H1 (cell line): Measurements from ENCODE around the gene LRRC32. TPM values are rescaled to one million over a fixed set of nuclear protein-coding genes. Genes with fewer than 3 reads are reported as not detected.
A peak's percentile ranks its signal among the peaks of the same experiment; 100 is the strongest.

Experiments used
- CTCF ChIA-PET: fragments of 300-600 bp; sonication (Branson Sonifier 250); formaldehyde crosslinking; loops from one replicate; lab custom pipeline; 2021; ENCODE audit not compliant: partially characterized antibody; lab: Charles Lee
- POLR2A ChIA-PET: fragments of 300-600 bp; sonication (Branson Sonifier 250); formaldehyde crosslinking; loops from one replicate; lab custom pipeline; 2021; ENCODE audit warnings: inconsistent platforms; ENCODE audit not compliant: partially characterized antibody; lab: Charles Lee
- DNase-seq, 2 experiments: peaks; one replicate each; pipeline versions ENCODE4 v3.0.0 to v3.0.0-alpha.2; 2010 to 2022; ENCODE audit warnings: low spot score in 2 of 2, low read depth in 1 of 2, mixed read lengths in 1 of 2
- FAIRE-seq: peaks from 2 replicates; lab custom pipeline; 2011; peaks lifted over from hg19 to GRCh38; lab: Jason Lieb, UNC
- H2AFZ ChIP-seq: 2 replicates; pipeline ENCODE4 v1.8.1; 2012; ENCODE audit warnings: low read length, inconsistent platforms
- H2AK5ac ChIP-seq: 2 replicates; pipeline ENCODE4 v1.6.1; 2013; ENCODE audit warnings: low read depth, low read length
- H2BK120ac ChIP-seq: replicated peaks from 2 replicates; pipeline ENCODE3; 2013; ENCODE audit warnings: low read depth, low read length, inconsistent platforms
- H2BK12ac ChIP-seq: 2 replicates; pipeline ENCODE4 v1.6.1; 2013; ENCODE audit warnings: low read depth, low read length
- H2BK15ac ChIP-seq: 2 replicates; pipeline ENCODE4 v1.6.1; 2013; ENCODE audit warnings: low read length
- H2BK20ac ChIP-seq: 2 replicates; pipeline ENCODE4 v1.6.1; 2013; ENCODE audit warnings: low read length
- H2BK5ac ChIP-seq: 2 replicates; pipeline ENCODE4 v1.6.1; 2013; ENCODE audit warnings: low read depth, low read length
- H3K14ac ChIP-seq: 2 replicates; pipeline ENCODE4 v1.6.1; 2013; ENCODE audit warnings: inconsistent platforms; ENCODE audit not compliant: insufficient read length
- H3K18ac ChIP-seq: 2 replicates; pipeline ENCODE4 v1.6.1; 2013; ENCODE audit warnings: low read length; ENCODE audit errors: extremely low read depth
- H3K23ac ChIP-seq: 2 replicates; pipeline ENCODE4 v1.6.1; 2013; ENCODE audit warnings: inconsistent platforms; ENCODE audit not compliant: insufficient read length
- H3K23me2 ChIP-seq: 2 replicates; pipeline ENCODE4 v1.6.1; 2013; ENCODE audit warnings: low read depth, low read length
- H3K27ac ChIP-seq: 2 replicates; pipeline ENCODE4 v1.6.1; 2011; ENCODE audit warnings: low read depth, low read length, inconsistent platforms
- H3K27me3 ChIP-seq, 4 experiments: replicated peaks in 1 of 4; 1 replicate in 1 of 4; 2 replicates in 3 of 4; pipeline versions ENCODE4 v1.6.1 to v1.8.1; 2011 to 2013; ENCODE audit warnings: low read length in 3 of 4, mild to moderate bottlenecking in 3 of 4, inconsistent platforms in 2 of 4, mixed read lengths in 2 of 4, moderate library complexity in 1 of 4; ENCODE audit not compliant: control insufficient read depth in 3 of 4, insufficient read depth in 3 of 4; ENCODE audit errors: extremely low read depth in 1 of 4
- H3K36me3 ChIP-seq, 4 experiments: 2 replicates each; pipeline versions ENCODE4 v1.6.1 to v1.8.1; 2011 to 2013; ENCODE audit warnings: mild to moderate bottlenecking in 4 of 4, low read length in 3 of 4, moderate library complexity in 2 of 4, control low read depth in 1 of 4, inconsistent platforms in 1 of 4; ENCODE audit not compliant: insufficient read depth in 4 of 4, control insufficient read depth in 2 of 4
- H3K4ac ChIP-seq: replicated peaks from 2 replicates; pipeline ENCODE3; 2013; ENCODE audit warnings: low read length, low read depth, mixed read lengths, inconsistent platforms; ENCODE audit not compliant: insufficient read length
- H3K4me1 ChIP-seq, 4 experiments: replicated peaks in 1 of 4; 1 replicate in 1 of 4; 2 replicates in 3 of 4; pipeline versions ENCODE4 v1.6.1 to v1.8.1; 2011 to 2013; ENCODE audit warnings: low read length in 3 of 4, inconsistent platforms in 2 of 4, mixed read lengths in 1 of 4; ENCODE audit not compliant: insufficient read depth in 4 of 4, control insufficient read depth in 3 of 4
- H3K4me2 ChIP-seq, 2 experiments: 2 replicates each; pipeline versions ENCODE4 v1.6.1 to v1.8.1; 2011 to 2013; ENCODE audit warnings: low read depth in 2 of 2, low read length in 2 of 2, control low read depth in 1 of 2, inconsistent platforms in 1 of 2, mild to moderate bottlenecking in 1 of 2; ENCODE audit not compliant: insufficient read depth in 1 of 2
- H3K4me3 ChIP-seq, 4 experiments: fragments of 200-600, 300-600 bp in 1 of 4; sonication (generic), shearing (Covaris generic), sonication (Bioruptor Twin) in 1 of 4; 2 replicates each; pipeline versions ENCODE4 v1.5.1 to v1.8.1; 2011 to 2016; ENCODE audit warnings: low read length in 4 of 4, low read depth in 3 of 4, control low read depth in 2 of 4, inconsistent platforms in 2 of 4, mild to moderate bottlenecking in 2 of 4, mixed read lengths in 1 of 4, moderate library complexity in 1 of 4; ENCODE audit not compliant: insufficient read depth in 2 of 4; ENCODE audit errors: extremely low read depth in 1 of 4
- H3K56ac ChIP-seq: replicated peaks from 2 replicates; pipeline ENCODE3; 2013; ENCODE audit warnings: low read depth, mild to moderate bottlenecking, mixed read lengths, low read length, inconsistent platforms; ENCODE audit not compliant: insufficient read length
- H3K79me1 ChIP-seq: 2 replicates; pipeline ENCODE4 v1.6.1; 2013; ENCODE audit warnings: low read depth, low read length, control low read depth
- H3K79me2 ChIP-seq, 2 experiments: 2 replicates each; pipeline versions ENCODE4 v1.6.1 to v1.8.1; 2012 to 2013; ENCODE audit warnings: low read length in 2 of 2, mild to moderate bottlenecking in 2 of 2, inconsistent platforms in 1 of 2; ENCODE audit not compliant: insufficient read depth in 2 of 2, control insufficient read depth in 1 of 2
- H3K9ac ChIP-seq, 4 experiments: replicated peaks in 1 of 4; 1 replicate in 1 of 4; 2 replicates in 3 of 4; pipeline versions ENCODE4 v1.6.1 to v1.8.1; 2011 to 2013; ENCODE audit warnings: low read depth in 3 of 4, low read length in 3 of 4, control low read depth in 2 of 4, mild to moderate bottlenecking in 2 of 4, moderate library complexity in 2 of 4, inconsistent platforms in 1 of 4; ENCODE audit errors: extremely low read depth in 1 of 4
- H3K9me3 ChIP-seq, 2 experiments: 2 replicates each; pipeline versions ENCODE4 v1.6.1 to v1.8.1; 2012 to 2013; ENCODE audit warnings: mild to moderate bottlenecking in 2 of 2, moderate library complexity in 2 of 2, control low read depth in 1 of 2, inconsistent platforms in 1 of 2, low read depth in 1 of 2, low read length in 1 of 2, mixed read lengths in 1 of 2; ENCODE audit not compliant: insufficient read depth in 2 of 2
- H4K20me1 ChIP-seq, 2 experiments: replicated peaks in 1 of 2; 2 replicates each; pipeline versions ENCODE3 to v1.8.1; 2011 to 2013; ENCODE audit warnings: inconsistent platforms in 2 of 2, low read length in 2 of 2, mild to moderate bottlenecking in 1 of 2; ENCODE audit not compliant: insufficient read depth in 2 of 2, control insufficient read depth in 1 of 2
- H4K5ac ChIP-seq: 2 replicates; pipeline ENCODE4 v1.6.1; 2013; ENCODE audit warnings: low read length, low read depth, mixed read lengths, inconsistent platforms; ENCODE audit not compliant: insufficient read length
- H4K8ac ChIP-seq: 2 replicates; pipeline ENCODE4 v1.8.0; 2013; ENCODE audit warnings: mild to moderate bottlenecking, moderate library complexity, low read length, inconsistent platforms; ENCODE audit not compliant: insufficient read depth; ENCODE audit errors: extremely low read depth
- H4K91ac ChIP-seq: replicated peaks from 2 replicates; pipeline ENCODE3; 2013; ENCODE audit warnings: low read length, mixed read lengths, inconsistent platforms; ENCODE audit not compliant: insufficient read length
- CEBPB ChIP-seq: IDR thresholded peaks from 2 replicates; pipeline ENCODE4 v1.6.1; 2012; ENCODE audit warnings: low read depth, low read length
- CREB1 ChIP-seq: IDR thresholded peaks from 2 replicates; pipeline ENCODE4 v1.6.1; 2012; ENCODE audit warnings: inconsistent platforms
- EZH2 ChIP-seq: fragments of 200-600 bp; sonication (generic); IDR thresholded peaks from 2 replicates; pipeline ENCODE4 v1.7.1; 2012; ENCODE audit warnings: low read depth, mild to moderate bottlenecking, moderate library complexity, low read length, inconsistent platforms; ENCODE audit not compliant: severe bottlenecking
- RXRA ChIP-seq: IDR thresholded peaks from 2 replicates; pipeline ENCODE4 v1.6.1; 2011; ENCODE audit warnings: low read depth, mild to moderate bottlenecking, low read length, moderate library complexity; ENCODE audit not compliant: insufficient read depth
- SAP30 ChIP-seq: fragments of 300-600 bp; sonication (generic); IDR thresholded peaks from 2 replicates; pipeline ENCODE4 v1.7.1; 2012; ENCODE audit warnings: low read length, moderate library complexity, mild to moderate bottlenecking, inconsistent platforms; ENCODE audit not compliant: insufficient read depth, insufficient replicate concordance
- SP2 ChIP-seq: IDR thresholded peaks from 2 replicates; pipeline ENCODE4 v1.6.1; 2012; ENCODE audit warnings: mild to moderate bottlenecking, low read length, inconsistent platforms
- TBP ChIP-seq: IDR thresholded peaks from 2 replicates; pipeline ENCODE4 v1.6.1; 2011; ENCODE audit warnings: low read depth, low read length, improper control_type of control experiment
- ZNF274 ChIP-seq: IDR thresholded peaks from 2 replicates; pipeline ENCODE4 v1.7.0; 2012; ENCODE audit warnings: low read length, borderline replicate concordance; ENCODE audit errors: extremely low read depth
- WGBS, 2 experiments: shearing (Covaris generic) in 1 of 2; methylation state at CpG; one replicate each; pipeline versions ENCODE4 v1.1.6 to v1.1.7; 2013 to 2015; ENCODE audit warnings: low lambda C conversion rate in 2 of 2, mixed read lengths in 2 of 2, inconsistent platforms in 1 of 2, low coverage in 1 of 2, missing lambda C conversion rate in 1 of 2; ENCODE audit not compliant: insufficient replicate concordance in 2 of 2, insufficient coverage in 1 of 2, insufficient read length in 1 of 2; ENCODE audit errors: extremely low coverage in 1 of 2, missing lambda C conversion rate in 1 of 2; 5-methylcytosine and 5-hydroxymethylcytosine counted together
- polyA plus RNA-seq, 7 experiments: library from polyadenylated mRNA; depleted of rRNA in 3 of 7; stranded (reverse) in 5 of 7; unstranded in 2 of 7; fragments of >200 nt in 5 of 7; fragments of 200-250 nt in 2 of 7; gene quantifications; 1 replicate in 5 of 7; 2 replicates in 1 of 7; 4 replicates in 1 of 7; pipeline versions ENCODE4 v1.2.1 to v1.2.3, GENCODE V29; 2011 to 2013; ENCODE audit warnings: missing spikeins in 2 of 7, mixed read lengths in 2 of 7
- total RNA-seq: library from RNA; stranded (reverse); fragmentation: NEBNext Ultra II Directional; extraction: Animal tissue kit (Norgen Biotek cat#: 25700); gene quantifications from 2 replicates; pipeline ENCODE4 v1.2.1, GENCODE V29; 2021
- TF ChIP-seq, protein P1 (sequence below): IDR thresholded peaks from 2 replicates; pipeline ENCODE4 v1.6.1; 2012; ENCODE audit warnings: inconsistent platforms
- TF ChIP-seq, protein P2 (sequence below): IDR thresholded peaks from 2 replicates; pipeline ENCODE4 v1.6.1; 2012; ENCODE audit warnings: inconsistent platforms

The LRRC32 gene
- total and polyA plus RNA-seq, 2 of the 8 experiments (the other 6 are each of a cell fraction or from before 2014, with no cell fraction given) = 0.99 to 1.9 TPM

DNA sequence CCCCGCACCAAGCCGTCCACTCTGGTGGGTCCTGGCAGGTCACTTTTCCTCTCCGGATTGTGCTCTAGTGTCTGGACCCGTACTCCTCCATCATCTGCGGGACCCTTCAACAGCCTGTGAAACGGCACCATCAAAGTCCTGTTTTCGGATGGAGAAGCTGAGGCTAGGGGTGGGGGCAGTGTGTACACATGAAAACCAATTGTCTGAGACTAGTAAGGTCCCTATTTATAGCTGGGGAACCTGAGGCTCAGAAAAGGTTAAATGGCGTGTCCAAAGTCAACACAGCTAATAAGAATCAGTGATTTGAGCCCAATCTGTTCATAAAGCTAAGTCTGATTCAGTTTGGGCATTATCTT lies 668 bp upstream of the LRRC32 start:
- Histone ChIP-seq H3K56ac (no peak overlapping the region), H4K5ac (no peak overlapping the region), H3K9me3 (no peaks in the 10 kb centered on the region), H2BK20ac (no peak overlapping the region), H4K20me1 (peaks cover 0 to 2% of the 10 kb centered on the region in 2 experiments), H3K27me3 (peaks cover 0 to 26% (median 17%) of the 10 kb centered on the region in 4 experiments; a peak in 5 of 7 replicates), H3K23ac (no peak overlapping the region), H3K9ac (no peak overlapping the region), H3K27ac (no peak overlapping the region), H2BK12ac (no peak overlapping the region)
- 41% methylated on average over 8 of the region's 8 CpGs; no CpG with 5 or more reads in 1 of the 2 experiments for WGBS, 2 experiments
- TF ChIP-seq ZNF274 (no peak), SAP30 (no peak), SP2 (no peak), TBP (no peak), RXRA (no peak), EZH2 (no peak), CREB1 (no peak), CEBPB (no peak)
- TF ChIP-seq, protein P1, sequence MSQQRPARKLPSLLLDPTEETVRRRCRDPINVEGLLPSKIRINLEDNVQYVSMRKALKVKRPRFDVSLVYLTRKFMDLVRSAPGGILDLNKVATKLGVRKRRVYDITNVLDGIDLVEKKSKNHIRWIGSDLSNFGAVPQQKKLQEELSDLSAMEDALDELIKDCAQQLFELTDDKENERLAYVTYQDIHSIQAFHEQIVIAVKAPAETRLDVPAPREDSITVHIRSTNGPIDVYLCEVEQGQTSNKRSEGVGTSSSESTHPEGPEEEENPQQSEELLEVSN = no peak
- TF ChIP-seq, protein P2, sequence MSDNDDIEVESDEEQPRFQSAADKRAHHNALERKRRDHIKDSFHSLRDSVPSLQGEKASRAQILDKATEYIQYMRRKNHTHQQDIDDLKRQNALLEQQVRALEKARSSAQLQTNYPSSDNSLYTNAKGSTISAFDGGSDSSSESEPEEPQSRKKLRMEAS = no peak
- TF ChIP-seq, all 59 proteins: peak for 0
- FAIRE-seq (no peak), DNase-seq (no peak)
- Histone ChIP-seq H3K4ac (no peak overlapping the region), H4K91ac (no peak overlapping the region), H4K8ac (no peak overlapping the region; the same call in 1 of the 2 replicates), H2AK5ac (no peak overlapping the region), H2BK5ac (no peak overlapping the region), H3K36me3 (no peaks in the 10 kb centered on the region), H3K23me2 (peaks cover 5% of the 10 kb centered on the region; the same call in 1 of the 2 replicates), H2BK15ac (no peak overlapping the region), H3K4me1 (peaks cover 0 to 6% (median 1%) of the 10 kb centered on the region in 4 experiments; a peak in 5 of 7 replicates), H2AFZ (peak overlapping the region; percentile 67), H3K4me3 (peak overlapping the region; percentile 47 to 68 (median 53)), H3K79me2 (no peaks in the 10 kb centered on the region), H3K79me1 (no peaks in the 10 kb centered on the region), H3K14ac (no peak overlapping the region), H3K18ac (no peak overlapping the region; the same call in 1 of the 2 replicates), H2BK120ac (no peak overlapping the region), H3K4me2 (peak overlapping the region; percentile 55 to 75)
- ChIA-PET CTCF (interaction anchor here (0.6 to 3.8 kb wide), 9 partner anchors 9 to 464 kb away, joined by 3 to 39 read pairs (median 3); no protein-coding TSS in a partner anchor), POLR2A (no interaction called here)
